Upper lobe of right lung (tissue), 1 donor: Measurements from ENCODE around the gene DOCK1. TPM values are rescaled to one million over a fixed set of nuclear protein-coding genes. Genes with fewer than 3 reads are reported as not detected.
"Not testable (repeated sequence)": the region's sequence is repeated elsewhere in the genome, so short reads cannot be mapped to it uniquely, and the experiment has no call there.

Source experiments
- ATAC-seq: fragments of 200-7000 bp; cut with Tn5 transposase; one replicate; pipeline ENCODE4 v1.9.1; 2020; ENCODE audit warnings: mild to moderate bottlenecking, moderate library complexity
- DNase-seq: peaks from one replicate; pipeline ENCODE4 v3.0.0-alpha.2; 2020
- H3K27ac ChIP-seq: fragments of 200-600 bp; one replicate; pipeline ENCODE4 v1.8.0; 2022
- H3K27me3 ChIP-seq: fragments of 200-600 bp; one replicate; pipeline ENCODE4 v1.8.0; 2022; ENCODE audit warnings: mild to moderate bottlenecking
- H3K36me3 ChIP-seq: fragments of 200-600 bp; one replicate; pipeline ENCODE4 v1.8.0; 2022
- H3K4me1 ChIP-seq: fragments of 200-600 bp; one replicate; pipeline ENCODE4 v1.8.0; 2022
- H3K4me3 ChIP-seq: fragments of 200-600 bp; one replicate; pipeline ENCODE4 v1.8.0; 2022; ENCODE audit warnings: mild to moderate bottlenecking
- H3K9me3 ChIP-seq: fragments of 200-600 bp; one replicate; pipeline ENCODE4 v1.8.0; 2022
- intact Hi-C: fragments of 100-400 bp; cut with DNase I; formaldehyde crosslinking; loops from one replicate; pipeline ENCODE4 v1.11.0; 2022
- total RNA-seq: library from RNA; stranded (reverse); fragmentation: NEBNext Ultra II Directional; extraction: Animal tissue kit (Norgen Biotek cat#: 25700); gene quantifications from one replicate; pipeline ENCODE4 v1.2.1, GENCODE V29; 2021
- TF ChIP-seq, protein P1 (sequence below): fragments of 200-600 bp; IDR thresholded peaks from one replicate; pipeline ENCODE4 v1.8.0; 2022; ENCODE audit warnings: antibody characterized with exemption
- donor health status: DM: no; HTN: yes; CAD: no; lungs with severe emphysema.

DOCK1 gene
- total RNA-seq, 1 donor from 2014 or later, result 46.4 TPM

DNA sequence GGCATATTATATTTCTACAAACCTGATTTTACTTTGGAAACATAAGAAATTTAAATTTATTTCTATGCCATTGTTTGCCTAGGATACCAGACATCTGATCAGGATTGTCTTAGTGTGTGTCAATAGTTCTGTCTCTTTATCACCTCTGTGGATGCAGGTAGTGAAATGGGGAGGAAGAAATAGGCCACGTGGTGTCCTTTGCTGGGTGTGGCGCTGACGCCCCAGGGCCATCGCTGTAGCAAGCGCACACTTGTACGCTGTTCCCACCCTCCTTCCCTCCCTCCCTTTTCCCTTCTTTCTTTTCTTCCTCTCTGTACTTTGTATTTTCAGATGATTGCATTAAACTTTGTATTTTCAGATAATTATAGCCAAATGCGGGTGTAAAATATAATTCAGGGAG, 5.0 kb downstream of the DOCK1 start:
- intact Hi-C loops, result no loop called here
- DNase-seq, result no peak

DNA sequence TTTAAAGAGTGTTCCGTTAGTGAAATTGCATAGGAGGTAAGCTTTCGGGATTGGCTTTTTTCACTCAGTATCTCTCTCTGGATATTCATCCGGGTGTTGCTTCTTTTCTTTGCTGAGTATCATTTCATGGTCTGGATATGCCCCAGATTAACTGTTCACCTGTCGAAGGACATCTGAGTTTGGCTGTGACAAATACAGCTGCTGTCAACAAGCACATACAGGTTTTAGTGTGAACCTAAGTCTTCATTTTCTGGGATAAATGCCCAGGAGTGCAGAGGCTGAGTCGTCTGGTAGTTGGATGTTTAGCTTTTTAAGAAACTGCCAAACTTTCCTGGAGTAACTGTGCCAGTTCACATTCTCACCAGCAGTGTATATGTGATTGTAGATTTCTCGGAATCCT, 5.6 kb downstream of the DOCK1 start:
- ATAC-seq, result no peak
- TF ChIP-seq, protein P1, sequence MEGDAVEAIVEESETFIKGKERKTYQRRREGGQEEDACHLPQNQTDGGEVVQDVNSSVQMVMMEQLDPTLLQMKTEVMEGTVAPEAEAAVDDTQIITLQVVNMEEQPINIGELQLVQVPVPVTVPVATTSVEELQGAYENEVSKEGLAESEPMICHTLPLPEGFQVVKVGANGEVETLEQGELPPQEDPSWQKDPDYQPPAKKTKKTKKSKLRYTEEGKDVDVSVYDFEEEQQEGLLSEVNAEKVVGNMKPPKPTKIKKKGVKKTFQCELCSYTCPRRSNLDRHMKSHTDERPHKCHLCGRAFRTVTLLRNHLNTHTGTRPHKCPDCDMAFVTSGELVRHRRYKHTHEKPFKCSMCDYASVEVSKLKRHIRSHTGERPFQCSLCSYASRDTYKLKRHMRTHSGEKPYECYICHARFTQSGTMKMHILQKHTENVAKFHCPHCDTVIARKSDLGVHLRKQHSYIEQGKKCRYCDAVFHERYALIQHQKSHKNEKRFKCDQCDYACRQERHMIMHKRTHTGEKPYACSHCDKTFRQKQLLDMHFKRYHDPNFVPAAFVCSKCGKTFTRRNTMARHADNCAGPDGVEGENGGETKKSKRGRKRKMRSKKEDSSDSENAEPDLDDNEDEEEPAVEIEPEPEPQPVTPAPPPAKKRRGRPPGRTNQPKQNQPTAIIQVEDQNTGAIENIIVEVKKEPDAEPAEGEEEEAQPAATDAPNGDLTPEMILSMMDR, result no peak

More for the DNA sequence above, 5.0 kb downstream of the DOCK1 start:
- H3K36me3 ChIP-seq, result no peaks in the 10 kb centered on the region
- no peak for ATAC-seq
- H3K27me3 ChIP-seq, result no peaks in the 10 kb centered on the region
- no peak overlapping the region for H3K27ac ChIP-seq
- no peaks in the 10 kb centered on the region for H3K9me3 ChIP-seq
- H3K4me1 ChIP-seq, result peaks cover 5% of the 10 kb centered on the region
- TF ChIP-seq, protein P1, result no peak
- H3K4me3 ChIP-seq, result no peak overlapping the region

DNA sequence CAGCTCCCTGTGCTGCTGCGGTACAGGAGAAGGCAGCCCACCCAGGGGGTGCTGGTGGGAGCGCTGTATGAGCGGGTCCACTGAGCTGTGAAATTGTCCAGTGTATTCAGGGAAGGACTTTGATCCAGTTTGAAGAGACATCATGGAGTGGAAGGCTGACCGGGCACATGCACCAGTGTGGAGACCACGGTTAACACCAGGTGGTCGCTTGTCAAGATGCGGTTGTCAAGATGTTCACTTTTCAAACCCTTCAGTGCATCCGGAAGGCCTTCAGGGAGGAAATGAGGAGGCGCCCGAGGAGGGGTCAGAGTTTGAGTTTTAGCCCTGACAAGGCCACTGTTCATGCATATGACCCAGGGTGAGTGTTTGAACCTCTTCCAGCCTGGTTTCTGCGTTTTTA, 6.1 kb downstream of the DOCK1 start:
- no peak overlapping the region for H3K4me3 ChIP-seq
- H3K27ac ChIP-seq, result no peak overlapping the region
- H3K4me1 ChIP-seq, result peaks cover 5% of the 10 kb centered on the region
- H3K9me3 ChIP-seq, result no peaks in the 10 kb centered on the region
- DNase-seq (no peak), ATAC-seq (no peak)
- no peaks in the 10 kb centered on the region for H3K36me3 ChIP-seq
- H3K27me3 ChIP-seq, result no peaks in the 10 kb centered on the region
- intact Hi-C loops, result no loop called here
- TF ChIP-seq, protein P1, result no peak

More for the DNA sequence above, 5.6 kb downstream of the DOCK1 start:
- no peak for DNase-seq
- Histone ChIP-seq H3K4me1 (peaks cover 5% of the 10 kb centered on the region), H3K27me3 (no peaks in the 10 kb centered on the region), H3K27ac (no peak overlapping the region), H3K4me3 (no peak overlapping the region), H3K36me3 (no peaks in the 10 kb centered on the region), H3K9me3 (no peaks in the 10 kb centered on the region)
- intact Hi-C loops, result no loop called here

DNA sequence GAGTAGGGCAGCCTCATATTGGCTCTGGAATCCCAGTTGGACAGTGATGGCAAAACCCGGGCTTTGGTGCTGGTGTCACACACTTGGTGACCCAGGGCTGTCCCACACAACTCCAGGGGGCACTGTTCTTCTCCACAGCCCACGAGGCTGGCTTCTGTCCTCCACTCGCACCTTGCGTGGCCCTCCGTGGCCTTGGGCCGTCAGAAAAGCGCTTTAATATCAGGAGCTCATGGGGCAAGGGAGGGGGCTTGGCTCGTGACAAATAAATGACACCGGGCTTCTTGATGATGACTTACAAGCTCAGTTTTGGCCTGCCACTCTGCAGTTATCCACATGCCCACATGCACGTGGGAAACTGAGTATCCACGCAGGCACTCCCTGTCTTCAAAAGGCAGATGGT, 8.1 kb downstream of the DOCK1 start:
- ATAC-seq, result no peak
- Histone ChIP-seq H3K36me3 (no peaks in the 10 kb centered on the region), H3K27me3 (no peaks in the 10 kb centered on the region), H3K4me3 (no peak overlapping the region), H3K27ac (no peak overlapping the region), H3K9me3 (no peaks in the 10 kb centered on the region), H3K4me1 (peaks cover 4% of the 10 kb centered on the region)
- DNase-seq, result no peak
- TF ChIP-seq, protein P1, result no peak
- intact Hi-C loops, result no loop called here

- ATAC-seq, result no peak
- H3K9me3 ChIP-seq, result no peaks in the 10 kb centered on the region
- intact Hi-C loops, result no loop called here
These were observed 9.3 kb downstream of the DOCK1 start for GRCh38 chr10:126914561-126914960.

DNA sequence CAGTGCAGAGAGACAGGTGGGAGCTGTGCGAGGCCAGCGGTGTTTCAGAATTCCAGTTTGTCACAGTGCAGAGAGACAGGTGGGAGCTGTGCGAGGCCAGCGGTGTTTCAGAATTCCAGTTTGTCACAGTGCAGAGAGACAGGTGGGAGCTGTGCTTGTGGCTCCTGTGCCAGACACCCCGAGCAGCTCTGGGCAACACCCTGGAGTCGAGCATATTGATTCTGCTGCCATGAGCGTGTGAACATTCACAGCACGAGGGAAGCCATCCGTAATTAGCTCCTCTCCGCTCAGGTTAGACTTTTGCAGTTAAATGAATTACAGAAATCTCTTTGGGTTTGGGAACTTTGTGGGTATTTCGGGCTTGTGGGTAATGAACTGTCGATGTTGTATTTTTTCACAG, 11.7 kb downstream of the DOCK1 start:
- H3K27ac ChIP-seq, DNase-seq, intact Hi-C loops, H3K36me3 ChIP-seq, ATAC-seq, H3K9me3 ChIP-seq, H3K4me3 ChIP-seq, H3K27me3 ChIP-seq: not testable (repeated sequence)
- peaks cover 13% of the 10 kb centered on the region for H3K4me1 ChIP-seq

More at GRCh38 chr10:126914561-126914960, 9.3 kb downstream of the DOCK1 start:
- H3K27me3 ChIP-seq, result no peaks in the 10 kb centered on the region
- no peak overlapping the region for H3K27ac ChIP-seq
- H3K4me3 ChIP-seq, result no peak overlapping the region
- H3K4me1 ChIP-seq, result peaks cover 13% of the 10 kb centered on the region
- TF ChIP-seq, protein P1, result no peak
- H3K36me3 ChIP-seq, result no peaks in the 10 kb centered on the region
- DNase-seq, result no peak
